Stimulated activated CD4-positive, alpha-beta T cell treated with anti-CD3 and anti-CD28 coated beads, Interleukin-4, amount 100 ng/mL, for 4 hours (primary cell): Measurements from ENCODE around the gene KMT2D.

Experiments
- DNase-seq, 2 experiments: peaks; one replicate each; pipeline ENCODE4 v3.0.0-alpha.2; 2020

The KMT2D gene

GRCh38 chr12:49060237-49061156 is at the start of gene KMT2D:
TSS of gene KMT2D (minus strand) at chr12:49060794. CDS start at chr12:49055324, 5,470 bp downstream.
- DNase-seq, result peak; percentile 87 to 88

GRCh38 chr12:49109641-49110463 is 49.3 kb upstream of the KMT2D start:
- no peak for DNase-seq

DNA sequence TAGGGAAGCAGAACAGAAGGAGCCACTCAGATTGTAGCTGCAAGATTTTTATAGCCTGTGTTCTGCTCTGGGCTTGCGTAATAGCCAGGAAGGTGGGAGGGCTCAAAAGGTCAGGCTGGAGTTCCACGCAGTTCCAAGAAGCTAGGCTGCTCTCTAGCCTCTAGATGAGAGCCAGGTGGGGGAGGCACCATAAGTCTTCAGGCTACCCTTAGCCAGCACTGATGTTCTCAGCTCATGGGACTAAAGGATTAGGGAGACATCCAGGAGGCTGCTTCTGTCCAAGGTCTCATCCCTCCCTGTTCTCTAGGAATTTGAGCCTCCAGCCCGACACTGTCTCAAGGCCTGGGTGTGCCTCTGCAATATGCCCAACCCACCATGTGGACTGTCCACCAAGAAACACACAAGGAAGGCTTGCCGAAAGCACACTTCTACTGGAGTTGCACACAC is 48.4 kb upstream of the KMT2D start:
- DNase-seq, result no peak

- no peak for DNase-seq
Measured at GRCh38 chr12:49105504-49106084, 45.0 kb upstream of the KMT2D start.

GRCh38 chr12:49104822-49105221 is 44.2 kb upstream of the KMT2D start:
- no peak for DNase-seq

DNA sequence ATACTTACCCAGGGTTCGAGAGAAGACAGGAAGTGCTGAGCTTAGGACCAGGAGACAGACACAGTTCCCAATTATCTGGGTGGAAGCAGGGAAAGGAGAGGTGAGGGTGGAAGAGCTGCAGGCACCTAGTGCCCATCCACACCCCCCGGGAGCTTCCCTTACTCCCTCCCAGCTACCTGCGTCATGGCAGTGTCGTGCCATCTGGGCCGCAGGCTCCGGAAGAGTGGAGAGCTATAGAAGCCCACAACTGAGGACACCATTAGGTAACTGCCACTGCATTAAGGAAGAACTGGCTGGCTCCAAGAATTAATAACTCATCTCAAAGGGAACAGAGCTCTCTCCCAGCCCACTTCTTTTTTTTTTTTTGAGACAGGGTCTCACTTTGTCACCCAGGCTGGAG is 39.8 kb upstream of the KMT2D start:
- DNase-seq, result no peak

DNA sequence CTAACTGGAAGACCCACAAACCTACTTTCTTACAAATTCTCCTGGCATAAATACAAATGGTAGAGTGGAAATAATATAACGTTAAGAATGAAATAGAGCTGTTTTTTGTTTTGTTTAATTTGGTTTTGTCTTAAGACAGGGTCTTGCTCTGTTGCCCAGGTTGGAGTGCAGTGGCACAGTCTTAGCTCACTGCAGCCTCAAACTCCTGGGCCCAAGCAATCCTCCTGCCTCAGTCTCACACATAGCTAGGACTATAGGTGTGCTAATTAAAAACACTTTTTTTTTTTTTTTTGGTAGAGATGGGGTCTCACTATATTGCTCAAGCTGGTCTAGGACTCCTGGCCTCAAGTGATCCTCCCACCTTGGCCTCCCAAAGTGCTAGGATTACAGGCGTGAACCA is 38.1 kb upstream of the KMT2D start:
- DNase-seq, result no peak

DNA sequence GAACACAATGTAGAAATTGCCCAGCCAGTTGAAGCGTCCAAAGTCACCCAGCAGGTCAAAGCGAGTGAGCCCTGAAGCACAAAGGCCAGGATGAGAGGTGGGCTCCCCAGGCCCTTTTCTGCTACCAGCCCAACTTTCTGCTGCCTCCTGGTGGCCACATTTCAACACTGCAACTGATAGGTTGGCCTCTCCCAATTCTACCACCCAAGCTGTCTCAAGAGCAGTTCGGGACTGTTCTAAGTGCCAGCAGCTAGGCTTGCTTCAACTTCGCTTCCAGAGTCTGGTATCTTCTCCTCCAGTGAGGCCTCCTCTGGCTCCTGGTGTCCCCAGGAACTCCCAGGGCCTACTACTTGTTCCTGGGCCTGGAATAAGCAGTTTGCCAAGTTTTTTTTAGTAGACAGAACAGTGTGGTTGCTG is 37.4 kb upstream of the KMT2D start:
- peak; percentile 49 to 60 for DNase-seq

DNA sequence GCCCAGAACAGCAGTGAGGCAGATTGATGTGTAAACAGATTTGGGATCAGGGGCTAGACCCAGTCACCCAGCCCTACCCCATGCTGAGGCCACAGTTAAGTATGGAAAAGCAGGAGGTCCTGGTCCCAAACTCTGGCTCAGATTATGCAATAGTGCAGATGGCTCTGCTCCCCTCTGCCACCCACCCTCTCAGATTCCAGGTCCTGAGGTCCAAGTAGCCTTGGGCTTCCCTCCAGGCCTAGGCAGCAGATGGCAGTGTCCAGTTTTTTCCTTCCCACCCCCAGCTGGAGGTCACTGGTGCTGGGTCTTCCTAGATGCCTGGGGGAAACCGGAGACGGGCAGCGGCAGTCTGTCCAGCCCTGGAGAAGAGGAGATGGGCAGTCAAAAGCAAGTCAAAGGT is 36.8 kb upstream of the KMT2D start:
- DNase-seq, result no peak

- no peak for DNase-seq
Measured at GRCh38 chr12:49094975-49095365, 34.4 kb upstream of the KMT2D start.

GRCh38 chr12:49094160-49094974 is 33.8 kb upstream of the KMT2D start, which contains the start of gene DHH:
TSS of gene DHH (minus strand) at chr12:49094801. CDS start at chr12:49094512, 289 bp downstream.
- peak in 1 of 2 experiments; percentile 12 for DNase-seq

- DNase-seq, result no peak
Measured at GRCh38 chr12:49093792-49094159, 33.2 kb upstream of the KMT2D start.

GRCh38 chr12:49092816-49093406 is 32.3 kb upstream of the KMT2D start:
- no peak for DNase-seq

DNA sequence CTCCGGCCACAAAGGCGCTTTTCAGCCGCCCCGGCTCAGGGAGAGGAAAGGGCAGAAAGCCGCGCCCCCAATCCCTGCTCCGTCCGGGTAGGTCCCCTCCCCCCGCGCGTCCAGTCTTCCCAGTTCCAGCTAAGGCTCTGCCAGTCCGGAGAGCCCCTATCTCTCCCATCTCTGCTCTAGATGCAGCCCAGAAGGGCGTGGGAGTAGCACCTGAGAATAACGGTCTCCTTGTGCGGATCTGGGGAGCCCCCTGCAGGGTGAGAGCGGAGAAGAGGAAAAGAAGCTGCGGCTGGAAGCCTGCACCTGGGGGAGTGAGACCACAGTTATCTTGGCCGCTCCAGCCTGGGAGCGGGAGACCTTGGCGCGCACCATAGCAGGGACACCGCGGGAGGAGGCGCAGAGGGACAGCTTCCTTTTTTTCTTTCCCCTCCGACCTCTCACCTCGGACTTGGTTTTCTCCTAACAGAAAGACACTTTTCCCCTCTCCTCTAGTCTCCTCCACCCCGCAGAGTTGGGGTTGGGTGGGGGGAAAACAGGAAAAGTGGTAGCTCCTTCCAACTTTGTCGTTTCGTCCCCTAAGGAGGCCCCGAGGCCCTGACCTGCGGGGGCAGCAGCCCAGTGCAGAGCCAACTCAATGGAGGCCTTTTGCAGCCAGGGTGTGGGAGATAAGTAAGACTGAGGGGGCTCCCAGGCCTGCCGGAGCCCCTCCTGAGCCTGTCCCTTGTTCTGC is 31.7 kb upstream of the KMT2D start:
- DNase-seq, result peak; percentile 57 to 67

- no peak for DNase-seq
Measured at GRCh38 chr12:49091836-49092085, 31.2 kb upstream of the KMT2D start.

DNA sequence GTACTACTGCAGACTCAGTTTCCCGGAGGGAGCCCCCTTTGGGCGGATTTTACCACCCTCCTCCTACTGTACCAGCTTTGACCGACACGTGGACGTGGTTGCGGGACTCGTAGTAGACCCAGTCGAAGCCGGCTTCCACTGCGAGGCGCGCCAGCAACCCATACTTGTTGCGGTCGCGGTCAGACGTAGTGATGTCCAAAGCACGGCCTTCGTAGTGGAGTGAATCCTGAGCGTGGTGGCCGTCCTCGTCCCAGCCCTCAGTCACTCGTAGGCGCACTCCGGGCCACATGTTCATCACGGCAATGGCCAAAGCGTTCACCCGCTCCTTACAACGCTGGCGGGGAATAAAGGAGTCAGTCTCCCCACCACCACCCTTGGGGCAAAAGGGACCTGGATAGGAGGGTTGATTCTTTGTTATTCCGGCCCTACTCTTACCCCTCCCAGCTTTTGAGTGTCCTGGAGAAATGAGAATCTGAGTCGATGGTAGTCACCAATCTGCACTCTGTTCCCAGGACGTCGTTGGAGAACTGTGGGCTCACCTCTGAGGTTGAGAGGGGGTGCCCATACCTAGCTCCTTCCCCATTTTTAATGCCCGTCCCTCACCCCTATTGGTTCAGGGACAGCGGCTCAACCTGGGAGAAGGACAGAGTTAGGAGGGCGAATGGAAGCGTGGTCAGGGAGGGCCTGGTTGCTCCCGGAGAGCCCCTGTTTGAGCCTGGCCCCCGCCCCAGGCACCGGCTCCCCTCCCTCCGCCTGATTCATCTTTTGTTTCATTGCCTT is 30.7 kb upstream of the KMT2D start:
- DNase-seq, result no peak

- peak; percentile 27 to 35 for DNase-seq
Measured at GRCh38 chr12:49089821-49090773, 29.5 kb upstream of the KMT2D start.

GRCh38 chr12:49088932-49089330 is 28.3 kb upstream of the KMT2D start:
- DNase-seq, result no peak

GRCh38 chr12:49088150-49088931 is 27.7 kb upstream of the KMT2D start:
- DNase-seq, result peak; percentile 51 to 62
